ENCODE measurements around the gene NDUFS2. TPM values are rescaled to one million over a fixed set of nuclear protein-coding genes. Genes with fewer than 3 reads are reported as not detected.

The NDUFS2 gene
- total and polyA plus RNA-seq, 7 donors, result 204 to 336 (median 232) TPM

DNA sequence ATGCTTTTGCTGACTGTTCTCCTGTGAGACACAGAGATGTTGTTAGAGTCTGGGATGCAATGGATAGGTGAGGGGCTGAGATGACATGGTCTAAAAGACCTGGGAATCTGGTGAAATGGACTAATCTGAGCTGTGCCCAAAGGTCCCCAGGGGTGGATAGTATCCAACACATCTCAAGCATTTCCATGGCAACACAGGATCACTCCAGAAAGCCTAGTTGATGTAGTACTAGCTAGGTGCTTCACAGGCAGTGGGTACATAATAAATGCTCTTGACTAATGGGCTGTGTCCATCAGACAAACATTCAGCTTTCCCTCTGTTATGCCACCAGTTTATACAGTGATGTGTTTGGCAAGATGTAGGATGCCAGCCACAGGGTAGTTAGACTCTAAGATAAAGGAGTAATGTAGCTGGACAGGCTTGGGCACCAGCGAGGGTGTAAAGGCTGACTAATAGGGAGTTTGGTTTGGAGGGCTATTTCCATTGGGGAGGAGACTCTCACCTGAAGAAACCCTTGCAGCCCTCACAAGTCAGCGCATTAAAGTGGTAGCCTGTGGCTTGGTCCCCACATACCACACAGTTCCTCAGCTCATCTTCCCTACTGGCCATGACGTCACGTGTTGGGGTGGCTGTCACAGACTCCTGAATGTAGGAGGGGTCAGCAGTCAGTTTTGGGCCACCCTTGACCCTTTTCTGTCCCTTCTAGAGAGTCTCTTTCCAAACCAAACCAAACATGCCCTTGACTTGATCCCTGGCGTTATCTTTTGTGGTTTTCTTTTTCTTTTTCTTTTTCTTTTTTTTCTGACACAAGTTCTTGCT, 34.0 kb downstream of the NDUFS2 start:
- Histone ChIP-seq H3K4me1 (no peaks in the 10 kb centered on the region), H3K27ac (no peak overlapping the region), H3K4me3 (no peak overlapping the region), H3K36me3 (ENCODE audit: insufficient read depth in 1 of 2, low read depth in 1 of 2) (no peaks in the 10 kb centered on the region), H3K27me3 (ENCODE audit: insufficient read depth in 3 of 3, low read length in 2 of 3) (peaks cover 0 to 3% (median 0%) of the 10 kb centered on the region in 3 donors), H3K9me3 (no peaks in the 10 kb centered on the region)
- intact Hi-C loops (cut with DNase I), result no loop called here
- 78 to 83% (median 78%) methylated on average over 5 of the region's 5 CpGs for WGBS, 3 donors
- TF ChIP-seq, protein P1, sequence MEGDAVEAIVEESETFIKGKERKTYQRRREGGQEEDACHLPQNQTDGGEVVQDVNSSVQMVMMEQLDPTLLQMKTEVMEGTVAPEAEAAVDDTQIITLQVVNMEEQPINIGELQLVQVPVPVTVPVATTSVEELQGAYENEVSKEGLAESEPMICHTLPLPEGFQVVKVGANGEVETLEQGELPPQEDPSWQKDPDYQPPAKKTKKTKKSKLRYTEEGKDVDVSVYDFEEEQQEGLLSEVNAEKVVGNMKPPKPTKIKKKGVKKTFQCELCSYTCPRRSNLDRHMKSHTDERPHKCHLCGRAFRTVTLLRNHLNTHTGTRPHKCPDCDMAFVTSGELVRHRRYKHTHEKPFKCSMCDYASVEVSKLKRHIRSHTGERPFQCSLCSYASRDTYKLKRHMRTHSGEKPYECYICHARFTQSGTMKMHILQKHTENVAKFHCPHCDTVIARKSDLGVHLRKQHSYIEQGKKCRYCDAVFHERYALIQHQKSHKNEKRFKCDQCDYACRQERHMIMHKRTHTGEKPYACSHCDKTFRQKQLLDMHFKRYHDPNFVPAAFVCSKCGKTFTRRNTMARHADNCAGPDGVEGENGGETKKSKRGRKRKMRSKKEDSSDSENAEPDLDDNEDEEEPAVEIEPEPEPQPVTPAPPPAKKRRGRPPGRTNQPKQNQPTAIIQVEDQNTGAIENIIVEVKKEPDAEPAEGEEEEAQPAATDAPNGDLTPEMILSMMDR (IDR thresholded peaks at IDR 0.05), result no peak
- DNase-seq, result no peak
- no peak for ATAC-seq

DNA sequence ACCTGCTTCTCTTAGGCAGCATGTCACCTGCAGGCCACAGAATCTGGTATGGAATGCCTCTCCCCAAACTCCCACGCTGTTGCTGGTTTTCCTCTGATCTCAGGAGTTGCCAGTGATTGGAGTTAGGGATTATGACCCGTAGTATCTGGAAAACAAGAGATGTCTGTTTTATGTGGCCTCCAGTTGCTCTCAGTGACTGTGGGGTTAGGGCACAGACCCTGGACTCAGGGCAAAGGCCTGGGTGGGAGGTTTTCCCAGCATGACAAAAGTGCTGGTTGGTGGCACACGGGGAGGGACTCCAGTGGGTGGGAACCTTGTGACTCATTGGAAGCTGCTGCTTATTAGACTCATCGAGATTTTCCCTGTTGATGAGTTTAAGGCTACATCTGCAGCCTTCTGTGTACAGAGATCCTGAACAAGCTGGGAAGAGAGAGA, 35.9 kb downstream of the NDUFS2 start, which contains the start of gene NR1I3:
Gene NR1I3, minus strand, starts transcription at position 165 of the 435 bp plus-strand sequence. CDS start 1,638 bp downstream, outside the sequence.
- Histone ChIP-seq H3K27me3 (ENCODE audit: insufficient read depth in 3 of 3, low read length in 2 of 3) (peaks cover 0 to 3% (median 0%) of the 10 kb centered on the region in 3 donors), H3K9me3 (no peaks in the 10 kb centered on the region), H3K4me3 (no peak within 1 kb of the TSS), H3K36me3 (ENCODE audit: insufficient read depth in 1 of 2, low read depth in 1 of 2) (no peaks in the 10 kb centered on the region), H3K4me1 (no peaks in the 10 kb centered on the region), H3K27ac (no peak within 1 kb of the TSS)
- DNase-seq, result no peak
- no peak for ATAC-seq
- intact Hi-C loops (cut with DNase I), result no loop called here
- 48 to 54% (median 52%) methylated on average over 4 of the region's 4 CpGs for WGBS, 3 donors
- TF ChIP-seq, protein P1 (IDR thresholded peaks at IDR 0.05), result no peak

DNA sequence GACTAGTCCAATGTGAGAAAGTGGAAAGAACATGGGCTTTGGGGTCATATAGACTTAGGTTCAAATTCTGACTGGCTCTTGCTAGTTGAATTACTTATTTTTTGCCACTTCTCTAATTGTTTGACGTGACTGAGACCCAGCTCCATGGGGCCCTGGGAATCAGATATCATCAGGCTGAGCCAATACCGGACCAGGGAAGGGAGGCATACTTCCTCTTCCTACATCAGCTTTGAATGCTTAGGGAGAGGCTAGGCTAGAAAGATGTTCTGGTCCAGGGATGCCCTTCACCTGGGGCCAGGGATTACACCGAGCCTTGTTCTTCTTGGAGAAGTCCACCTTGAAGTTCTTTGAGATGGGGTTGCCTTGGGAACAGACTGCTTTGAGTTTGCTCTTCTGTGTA, 39.5 kb downstream of the NDUFS2 start:
- no peak for ATAC-seq
- peaks cover 0 to 3% (median 0%) of the 10 kb centered on the region in 3 donors for H3K27me3 ChIP-seq (ENCODE audit: insufficient read depth in 3 of 3, low read length in 2 of 3)
- H3K9me3 ChIP-seq, result no peaks in the 10 kb centered on the region
- no peak for DNase-seq
- TF ChIP-seq, protein P1 (IDR thresholded peaks at IDR 0.05), result no peak
- intact Hi-C loops (cut with DNase I), result no loop called here
- H3K4me1 ChIP-seq, result no peaks in the 10 kb centered on the region
- no peak overlapping the region for H3K4me3 ChIP-seq
- H3K27ac ChIP-seq, result no peak overlapping the region
- 59 to 67% (median 63%) methylated on average over 3 of the region's 3 CpGs for WGBS, 3 donors
- no peaks in the 10 kb centered on the region for H3K36me3 ChIP-seq (ENCODE audit: insufficient read depth in 1 of 2, low read depth in 1 of 2)

DNA sequence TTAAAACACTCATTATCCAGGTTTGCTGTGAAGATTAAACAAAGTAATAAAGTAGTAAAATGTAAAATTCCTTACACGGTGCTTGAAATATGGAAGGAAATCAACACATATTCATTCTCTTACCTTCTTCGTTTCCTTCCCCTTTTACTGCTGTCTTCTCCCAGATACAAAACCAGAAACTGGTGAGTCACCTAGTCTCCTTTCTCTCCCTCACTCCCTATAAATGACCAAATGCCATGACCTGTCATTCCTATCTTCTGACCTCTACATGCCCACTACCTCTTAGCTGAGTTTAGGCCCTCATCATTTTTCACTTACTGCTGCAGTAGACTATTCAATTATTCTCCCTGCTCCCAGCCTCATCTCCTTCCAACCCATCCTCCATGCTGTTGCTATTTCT, 40.1 kb downstream of the NDUFS2 start:
- ATAC-seq, result no peak
- H3K27me3 ChIP-seq (ENCODE audit: insufficient read depth in 3 of 3, low read length in 2 of 3), result peaks cover 0 to 3% (median 0%) of the 10 kb centered on the region in 3 donors
- no peak for DNase-seq
- TF ChIP-seq, protein P1 (IDR thresholded peaks at IDR 0.05), result no peak
- H3K9me3 ChIP-seq, result no peaks in the 10 kb centered on the region
- no peaks in the 10 kb centered on the region for H3K36me3 ChIP-seq (ENCODE audit: insufficient read depth in 1 of 2, low read depth in 1 of 2)
- H3K4me1 ChIP-seq, result no peaks in the 10 kb centered on the region
- 82 to 86% (median 83%) methylated on average over 2 of the region's 2 CpGs for WGBS, 3 donors
- intact Hi-C loops (cut with DNase I), result no loop called here
- no peak overlapping the region for H3K4me3 ChIP-seq
- no peak overlapping the region for H3K27ac ChIP-seq

Measured in psoas muscle (tissue), 8 donors.